ENCODE measurements around the gene FLG2. TPM values are rescaled to one million over a fixed set of nuclear protein-coding genes. Genes with fewer than 3 reads are reported as not detected.

FLG2 gene
- total RNA-seq, result not detected in 2 replicates

DNA sequence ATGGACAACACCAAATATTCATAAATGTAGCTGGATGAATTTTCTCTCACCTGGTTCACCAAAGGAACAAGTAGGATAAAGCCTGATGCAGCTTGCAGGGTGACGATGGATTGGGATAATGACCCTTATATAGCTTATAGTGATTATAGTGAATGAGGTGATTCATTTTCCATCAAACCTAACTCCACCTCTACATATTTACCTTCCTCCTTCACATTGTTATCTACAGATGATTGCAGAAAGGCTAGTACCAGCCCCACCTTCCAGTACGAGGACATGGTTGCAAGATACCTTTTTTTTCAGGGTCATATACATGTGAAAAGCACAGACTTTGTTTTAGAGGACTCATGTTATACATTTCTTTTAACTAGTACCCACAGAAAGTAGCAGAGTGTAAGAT, at the start of gene FLG2:
FLG2 (minus strand) TSS at position 101 of the 400 bp plus-strand sequence. CDS start 1,122 bp downstream, outside the sequence.
- DNase-seq (ENCODE audit: low read depth in 2 of 2), result no peak

DNA sequence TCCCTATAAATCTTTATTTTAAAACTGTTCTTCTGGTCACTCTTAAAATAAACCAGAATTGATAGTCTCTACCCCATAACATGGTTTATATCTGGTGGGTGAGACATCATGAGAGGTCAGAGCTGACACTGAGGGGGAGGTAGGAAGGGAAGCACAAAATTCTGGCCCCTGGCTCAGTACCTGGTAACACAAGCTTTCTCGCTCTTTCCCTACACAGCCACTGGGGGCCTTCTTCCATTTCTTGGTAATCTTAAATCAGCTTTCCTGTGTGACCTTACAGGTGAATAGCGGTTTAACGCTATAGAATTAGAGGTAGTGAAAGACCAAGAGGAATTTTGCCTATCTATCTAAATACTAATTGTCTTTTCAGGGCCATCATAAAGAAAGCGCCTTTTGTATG, 48.9 kb upstream of the FLG2 start:
- no peak for DNase-seq (ENCODE audit: low read depth in 2 of 2)

DNA sequence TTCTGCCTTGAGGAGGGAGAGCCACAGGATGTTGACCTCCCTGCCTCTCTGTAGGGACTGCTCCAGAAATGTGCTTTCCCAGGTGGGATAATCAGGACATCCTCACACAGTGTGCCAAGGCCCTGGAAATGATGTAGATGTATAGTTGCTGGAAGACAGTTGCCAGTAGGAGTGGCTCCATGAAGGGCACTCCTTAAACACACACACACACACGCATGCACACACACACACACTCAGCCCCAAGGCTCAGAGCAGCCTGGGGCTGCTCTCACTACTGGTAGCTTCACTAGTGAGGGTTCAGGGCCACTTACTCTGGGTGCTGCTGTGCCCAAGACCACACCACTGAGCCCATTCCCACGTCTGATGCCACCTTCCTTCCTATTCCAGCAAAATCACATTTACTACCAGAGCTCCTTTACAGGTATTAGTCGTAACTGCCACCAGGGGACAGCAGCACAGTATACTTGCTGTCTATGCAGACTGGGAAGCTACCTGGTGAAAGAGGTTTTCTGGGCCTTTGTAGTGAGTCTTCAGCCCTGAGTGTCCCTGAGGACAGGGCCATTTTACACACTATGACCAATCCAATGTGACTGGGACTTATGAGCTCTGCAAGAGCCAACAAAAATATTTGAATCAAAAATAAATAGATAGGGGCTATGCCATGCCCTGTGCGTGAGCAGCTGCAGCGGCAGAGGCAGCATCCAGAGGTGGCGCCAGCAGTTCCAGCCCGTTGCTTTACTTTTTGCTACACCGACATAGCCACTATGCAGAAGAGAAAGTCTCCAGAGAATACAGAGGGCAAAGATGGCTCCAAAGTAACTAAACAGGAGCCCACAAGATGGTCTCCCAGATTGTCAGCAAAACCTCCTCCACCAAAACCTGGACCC, 39.2 kb upstream of the FLG2 start:
- peak in 1 of 2 donors; percentile 29 for DNase-seq (ENCODE audit: low read depth in 2 of 2)

DNA sequence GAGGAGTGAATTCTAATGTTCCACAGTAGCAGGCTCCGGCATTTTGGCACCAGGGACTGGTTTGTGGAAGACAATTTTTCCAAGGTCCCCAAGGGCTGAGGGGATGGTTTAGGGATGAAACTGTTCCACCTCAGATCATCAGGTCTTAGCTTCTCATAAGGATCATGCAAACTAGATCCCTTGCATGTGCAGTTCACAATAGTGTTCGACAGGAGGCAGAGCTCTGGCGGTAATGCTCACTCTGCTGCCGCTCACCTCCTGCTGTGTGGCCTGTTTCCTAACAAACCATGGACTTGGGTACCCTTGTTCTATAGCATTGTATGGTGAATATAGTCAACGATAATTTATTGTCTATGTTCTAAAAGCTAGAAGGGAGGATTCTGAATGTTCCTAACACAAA, 37.7 kb upstream of the FLG2 start:
- peak in 1 of 2 donors; percentile 6 for DNase-seq (ENCODE audit: low read depth in 2 of 2)

DNA sequence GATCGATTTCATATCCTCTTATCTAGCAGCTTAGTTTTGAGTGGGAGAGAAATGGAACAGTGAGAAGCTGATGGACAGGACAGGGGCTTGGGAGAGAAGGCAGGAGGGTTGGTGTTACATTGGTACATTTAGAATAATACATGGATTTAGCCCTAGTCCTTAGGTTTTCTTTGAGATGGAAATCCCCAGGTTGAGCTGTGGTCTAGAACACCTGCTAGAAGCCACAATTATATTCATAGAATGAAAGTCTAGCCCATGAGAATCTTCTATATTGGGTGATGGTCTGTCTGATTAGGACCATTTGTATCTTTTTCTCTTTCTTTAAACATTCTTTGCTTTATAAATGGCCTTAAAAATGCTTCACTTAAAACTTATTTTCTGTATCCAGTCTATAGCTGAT, 34.3 kb upstream of the FLG2 start:
- DNase-seq (ENCODE audit: low read depth in 2 of 2), result no peak

DNA sequence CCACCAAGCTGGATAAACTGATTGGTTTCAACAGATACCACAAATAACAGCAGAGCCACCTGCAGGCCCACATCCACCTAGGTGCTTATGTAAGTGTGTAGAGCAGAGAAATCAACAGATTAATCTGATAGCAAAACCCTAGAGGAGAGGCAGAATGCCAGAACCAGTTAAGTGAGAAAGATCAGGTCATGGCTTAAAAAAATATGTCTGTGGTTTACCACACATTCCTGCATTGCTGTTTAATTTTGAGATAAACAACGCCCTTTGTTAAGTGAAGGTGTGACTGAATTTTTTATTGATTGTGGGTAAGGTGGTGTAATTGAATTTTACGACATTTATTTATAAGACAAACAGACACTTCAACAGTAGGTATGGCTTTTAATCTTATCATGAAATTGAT, 33.1 kb upstream of the FLG2 start:
- DNase-seq (ENCODE audit: low read depth in 2 of 2), result no peak

DNA sequence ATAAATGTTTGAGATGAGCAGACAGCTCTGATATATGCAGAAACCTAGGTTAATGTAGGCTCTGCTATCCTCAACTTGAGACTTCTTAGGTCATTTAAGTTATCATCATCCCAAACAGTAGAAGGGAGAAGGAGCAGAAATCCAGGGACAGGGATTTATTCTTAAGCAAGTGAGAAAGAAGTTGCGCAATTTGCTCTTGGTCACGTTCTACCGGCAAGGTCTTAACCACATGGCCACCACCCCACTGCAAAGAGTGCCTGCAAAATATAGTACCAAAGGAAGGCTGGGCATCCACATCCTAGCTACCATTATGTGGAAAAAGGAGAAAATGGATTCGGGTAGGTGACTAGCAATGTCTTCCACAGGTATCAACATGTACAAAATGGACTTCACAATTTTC, 29.1 kb upstream of the FLG2 start:
- no peak for DNase-seq (ENCODE audit: low read depth in 2 of 2)

DNA sequence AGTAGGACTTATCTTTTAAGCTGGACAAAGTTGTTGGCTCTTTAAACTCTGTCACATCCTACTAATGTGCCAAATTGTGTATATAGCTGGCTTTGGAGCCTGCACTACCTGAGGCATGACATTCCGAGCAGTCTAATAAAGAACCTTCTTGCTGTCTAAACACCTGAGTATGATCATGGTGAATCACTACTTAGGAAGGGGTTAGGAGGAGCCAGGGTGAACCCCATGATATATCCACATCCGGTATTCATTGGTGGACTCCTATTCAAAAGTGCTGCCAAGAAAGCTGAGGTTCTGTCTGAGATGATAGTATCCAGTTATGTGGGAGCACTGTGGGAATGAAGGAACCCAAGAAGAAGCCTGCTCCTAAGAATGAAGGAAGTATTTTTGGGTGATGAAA, 27.1 kb upstream of the FLG2 start:
- DNase-seq (ENCODE audit: low read depth in 2 of 2), result no peak

DNA sequence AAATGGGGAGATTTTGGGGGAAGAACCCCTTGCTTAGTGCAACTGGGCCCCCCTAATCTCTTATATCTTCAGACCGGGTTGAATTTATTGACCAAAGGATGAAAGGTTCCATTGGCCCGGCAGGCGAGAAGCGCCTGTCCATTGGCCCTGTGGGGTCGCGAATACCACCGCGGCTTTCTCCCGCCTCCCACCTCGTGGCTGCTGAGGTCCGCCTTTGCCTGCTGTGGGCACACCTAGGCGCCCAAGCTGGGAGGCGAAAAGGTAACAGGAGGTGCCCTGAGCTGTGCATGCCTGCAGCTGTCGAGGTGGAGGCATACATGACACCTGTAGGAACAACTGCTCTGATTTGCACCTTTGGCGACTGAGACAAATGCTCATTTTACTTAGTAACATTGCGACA, 21.1 kb upstream of the FLG2 start:
- no peak for DNase-seq (ENCODE audit: low read depth in 2 of 2)

DNA sequence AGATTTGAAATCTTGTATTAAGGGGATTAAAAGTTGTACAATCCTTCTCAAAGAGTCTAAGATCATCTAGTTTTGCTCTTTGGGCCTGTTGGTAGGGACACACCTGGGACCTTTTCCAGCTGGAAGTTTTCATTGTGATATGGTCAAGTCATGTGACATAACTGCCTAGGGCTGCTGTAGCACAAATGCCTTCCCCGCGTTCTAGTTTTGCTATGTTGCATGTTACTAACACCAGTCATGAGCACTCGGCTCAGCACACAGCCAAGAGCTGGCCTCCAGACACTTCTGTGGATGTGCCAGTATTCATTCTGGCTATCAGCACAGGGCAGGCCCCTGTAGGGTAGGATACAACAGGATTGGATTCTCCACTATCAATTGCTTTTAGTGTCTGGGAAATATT, 14.6 kb upstream of the FLG2 start:
- no peak for DNase-seq (ENCODE audit: low read depth in 2 of 2)

DNA sequence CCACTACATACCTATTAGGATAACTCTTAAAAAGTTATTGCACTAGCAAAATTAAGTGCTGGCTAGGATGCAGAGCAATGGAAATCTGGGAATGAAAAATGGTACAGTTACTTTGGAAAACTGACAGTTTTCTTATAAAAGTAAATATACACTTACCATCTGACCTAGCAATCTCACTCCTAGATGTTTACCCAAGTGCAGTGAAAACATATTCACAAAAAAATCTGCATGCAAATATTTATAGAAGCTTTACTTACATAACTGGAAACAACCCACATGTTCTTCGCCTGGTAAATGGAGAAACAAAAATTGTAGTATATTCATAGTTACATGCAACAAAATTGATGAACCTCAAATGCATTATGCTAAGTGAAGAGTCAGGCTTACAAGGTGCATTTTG, 12.9 kb upstream of the FLG2 start:
- DNase-seq (ENCODE audit: low read depth in 2 of 2), result no peak

DNA sequence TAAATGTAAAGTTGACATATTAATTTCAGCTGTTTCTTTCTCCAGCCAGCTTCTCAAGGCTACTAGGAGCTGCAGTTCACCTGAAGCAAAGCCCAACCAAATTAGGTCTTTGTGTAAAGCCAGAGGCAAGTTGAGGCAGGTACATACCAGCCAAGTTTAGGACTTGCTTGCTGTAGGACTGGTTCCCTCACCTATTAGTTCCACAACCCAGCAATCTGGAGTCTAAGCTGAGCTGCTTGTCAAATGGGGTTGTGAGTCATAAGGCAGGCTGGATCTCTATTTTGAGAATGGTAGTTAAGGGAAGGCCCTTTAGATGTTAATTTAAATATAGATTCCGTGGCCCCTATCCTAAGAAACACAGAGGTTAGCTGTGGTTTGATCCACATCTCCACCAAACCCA, 7.6 kb upstream of the FLG2 start:
- no peak for DNase-seq (ENCODE audit: low read depth in 2 of 2)

DNA sequence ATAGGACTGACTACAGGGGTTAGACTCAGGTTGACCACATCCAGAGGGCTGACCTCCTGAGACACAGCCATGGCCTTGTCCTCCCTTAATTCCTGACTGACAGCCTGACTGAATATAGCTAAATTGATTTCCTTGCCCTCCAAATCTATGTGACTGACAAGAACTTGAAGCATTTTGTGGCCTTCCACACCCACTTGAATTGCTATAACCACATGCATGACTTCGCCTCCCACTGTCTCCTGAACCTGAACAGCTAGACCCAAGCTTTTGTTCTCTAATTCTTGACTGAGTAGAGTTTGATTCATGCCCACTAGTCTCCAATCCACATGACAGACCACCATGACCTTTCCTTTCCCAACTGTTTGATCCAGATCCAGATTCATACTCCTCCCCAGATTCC, 3.1 kb downstream of the FLG2 start:
- no peak for DNase-seq (ENCODE audit: low read depth in 2 of 2)

DNA sequence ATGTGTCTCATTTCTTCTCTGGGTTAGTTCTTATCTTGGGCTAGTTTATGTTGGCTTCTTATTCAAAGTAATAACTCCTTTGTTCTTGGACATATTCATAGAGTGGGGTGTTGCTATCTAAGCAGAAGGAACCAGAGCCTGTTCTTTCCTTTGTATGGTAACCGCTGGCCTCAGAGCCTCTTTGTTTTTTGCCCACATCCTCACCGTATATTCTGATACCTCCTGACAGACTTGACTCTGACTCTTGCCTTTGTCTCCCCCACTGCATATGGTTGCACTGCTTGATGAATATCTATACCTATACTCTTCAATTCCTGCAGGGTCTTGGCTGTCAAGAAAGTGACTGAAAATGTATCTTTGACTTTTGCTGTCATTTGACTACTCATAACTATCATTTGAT, 10.2 kb downstream of the FLG2 start:
- DNase-seq (ENCODE audit: low read depth in 2 of 2), result no peak

DNA sequence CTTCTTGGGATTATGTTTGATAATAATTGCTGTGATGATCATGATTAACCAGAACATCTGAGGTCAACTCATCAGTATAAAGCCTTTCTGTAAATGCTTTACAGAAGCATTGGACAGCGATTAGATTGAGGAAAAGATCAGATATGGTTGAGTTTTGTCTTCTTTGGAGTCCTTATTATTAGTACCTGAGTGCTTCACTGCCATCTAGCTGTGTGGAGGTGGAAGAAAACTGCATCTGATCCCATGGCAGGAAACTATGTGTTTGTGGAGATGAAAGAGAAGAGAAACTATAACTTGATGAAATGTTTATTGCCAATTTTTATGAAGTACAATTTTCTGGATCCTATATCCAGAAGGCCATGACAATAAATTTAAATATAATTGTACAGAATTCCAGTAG, 11.4 kb downstream of the FLG2 start:
- no peak for DNase-seq (ENCODE audit: low read depth in 2 of 2)

DNA sequence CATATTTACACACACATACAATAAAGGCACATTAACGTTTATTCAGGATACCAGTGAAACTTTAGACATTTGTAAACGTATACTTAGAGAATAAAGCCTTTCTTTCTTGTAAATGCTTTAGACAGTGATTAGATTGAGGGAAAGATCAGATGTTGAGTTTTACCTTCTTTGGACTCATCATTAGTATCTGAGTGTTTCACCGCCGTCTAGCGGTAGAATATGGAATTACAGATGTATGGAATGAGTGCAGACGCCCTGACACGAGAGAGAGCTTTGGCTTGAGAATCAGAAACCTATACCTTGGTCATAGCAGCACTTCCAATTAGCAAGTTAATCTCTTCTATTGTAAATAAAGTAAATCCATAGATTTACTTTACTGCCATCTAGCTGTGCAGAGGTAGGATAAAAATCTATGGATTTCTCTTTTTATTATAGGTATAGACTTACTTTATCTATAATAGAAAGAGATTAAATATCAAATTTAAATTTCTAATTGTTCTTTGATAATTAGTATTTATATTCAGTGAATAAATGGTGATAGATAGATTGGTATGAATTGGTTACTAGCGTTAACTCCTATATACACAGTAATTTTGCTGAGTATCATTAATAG, 12.6 kb downstream of the FLG2 start:
- peak; percentile 27 to 58 for DNase-seq (ENCODE audit: low read depth in 2 of 2)

DNA sequence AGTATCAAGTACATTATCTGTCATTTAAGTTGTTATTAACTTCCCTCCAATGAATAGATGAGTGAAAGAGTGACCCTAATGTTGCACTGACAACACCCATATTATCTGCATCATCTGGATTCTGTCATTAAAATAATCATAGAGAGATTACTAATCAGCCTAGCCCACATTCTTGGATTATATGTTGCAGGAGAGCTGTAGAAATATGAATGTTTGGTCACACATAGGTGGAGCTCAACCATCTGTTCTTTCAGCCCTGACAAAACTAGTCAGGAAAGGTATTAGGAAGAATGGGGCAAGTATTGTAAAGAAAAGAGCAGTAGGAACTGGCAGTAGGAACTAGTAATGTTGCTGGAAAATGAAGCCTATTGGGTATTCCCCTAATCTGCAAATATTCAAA, 15.4 kb downstream of the FLG2 start:
- DNase-seq (ENCODE audit: low read depth in 2 of 2), result no peak

DNA sequence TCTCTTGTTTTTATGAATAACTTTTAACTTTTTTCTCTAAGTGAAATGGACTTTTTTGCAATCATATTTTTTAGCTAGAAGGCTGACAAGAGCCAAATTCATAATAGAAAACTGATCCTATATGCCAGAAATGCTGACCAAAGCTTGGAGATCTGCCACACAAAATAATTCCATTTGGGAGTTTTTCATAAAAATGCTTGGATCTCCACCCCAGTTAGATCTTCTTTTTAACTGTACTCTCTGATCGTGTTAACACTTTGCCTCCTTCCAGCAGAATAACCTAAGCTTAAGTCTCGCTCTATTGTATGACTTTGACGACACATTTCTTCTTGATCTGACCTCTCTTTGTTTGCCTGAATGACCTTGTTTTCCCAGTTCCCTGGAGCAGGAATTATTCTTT, 16.8 kb downstream of the FLG2 start:
- DNase-seq (ENCODE audit: low read depth in 2 of 2), result no peak

DNA sequence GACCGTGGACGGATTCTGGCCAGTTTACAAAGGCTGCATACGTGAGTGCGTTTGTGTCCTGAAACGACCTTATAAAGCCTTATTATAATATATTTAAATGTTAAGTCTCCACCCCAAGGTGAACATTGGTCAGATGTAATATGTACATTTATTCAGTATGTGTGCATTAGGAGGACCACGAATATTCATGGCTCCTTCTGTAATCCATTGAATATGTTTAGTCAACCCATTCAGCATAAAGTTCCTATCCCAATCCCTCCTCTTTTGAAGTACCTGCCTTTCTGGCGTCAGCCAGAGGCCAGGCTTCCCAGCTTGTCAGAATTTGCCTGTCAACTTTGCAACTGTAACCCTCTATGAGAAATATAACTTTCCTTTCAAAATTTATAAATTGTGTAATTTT, 24.4 kb downstream of the FLG2 start:
- DNase-seq (ENCODE audit: low read depth in 2 of 2), result no peak

DNA sequence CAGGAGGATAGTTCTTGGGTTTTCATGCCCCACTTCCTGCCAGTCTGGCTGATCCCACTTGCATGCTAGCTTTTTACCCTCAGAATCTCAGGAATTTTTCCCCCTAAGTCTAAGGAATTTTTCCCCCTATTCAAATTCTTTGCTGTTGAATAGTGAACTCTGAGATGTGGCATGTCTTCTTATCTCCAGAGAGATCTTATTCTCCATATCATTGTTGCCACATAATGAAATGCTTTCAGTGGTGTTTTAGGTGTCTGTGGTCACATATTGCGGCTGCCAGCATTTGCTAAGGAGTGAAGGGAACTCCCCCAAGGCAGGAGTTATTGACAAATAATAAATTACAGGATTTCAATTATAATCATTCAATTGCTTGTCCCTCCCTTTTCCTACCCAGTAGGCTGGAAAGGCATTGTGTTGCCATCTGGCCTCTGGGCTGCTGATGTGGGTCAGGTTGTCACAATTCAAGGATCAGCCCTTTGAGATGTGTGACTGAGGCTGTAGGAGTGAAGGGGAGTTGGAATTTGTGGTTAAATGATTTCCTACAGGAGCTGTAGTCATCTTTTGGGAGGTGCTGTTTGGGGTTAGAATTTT, 30.9 kb downstream of the FLG2 start:
- no peak for DNase-seq (ENCODE audit: low read depth in 2 of 2)

DNA sequence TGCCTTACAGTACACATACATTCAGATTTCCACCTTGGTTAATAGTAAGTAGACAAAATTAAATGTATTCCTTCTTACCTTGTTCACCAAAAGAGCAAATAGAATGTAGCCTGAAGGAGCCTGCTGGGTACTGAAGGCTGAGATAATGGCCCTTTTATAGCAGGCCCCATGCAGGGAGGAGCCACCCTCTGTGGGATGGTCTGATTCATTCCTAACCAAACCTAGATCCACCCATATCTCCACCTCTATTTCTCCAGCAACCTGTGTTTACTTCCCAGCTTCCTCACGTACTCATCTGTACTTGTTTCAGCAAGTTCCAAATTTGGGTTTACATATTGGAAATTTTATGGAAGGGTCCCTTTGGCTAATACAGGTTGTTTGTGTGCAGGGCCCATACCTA, 34.7 kb downstream of the FLG2 start, which contains the start of gene FLG:
FLG (minus strand) TSS at position 129 of the 400 bp plus-strand sequence. CDS start 9,783 bp downstream, outside the sequence.
- DNase-seq (ENCODE audit: low read depth in 2 of 2), result no peak

DNA sequence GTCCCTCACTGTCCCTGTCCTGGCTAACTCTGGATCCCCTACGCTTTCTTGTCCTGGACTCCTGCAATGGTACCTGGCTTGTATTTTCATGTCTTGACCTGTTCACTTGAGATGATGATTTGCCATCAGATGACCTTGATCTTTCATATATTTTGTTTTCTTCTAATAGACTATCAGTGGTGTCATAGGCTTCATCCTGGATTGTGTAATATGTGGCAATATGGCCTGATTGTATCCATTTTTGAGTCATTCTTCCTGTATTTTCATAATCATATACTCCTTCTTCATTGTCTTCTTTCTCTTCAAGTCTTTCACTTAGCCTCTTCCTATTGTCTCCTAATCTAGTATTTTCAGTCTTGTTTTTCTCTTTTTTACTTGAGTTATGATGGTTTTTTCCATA, 45.8 kb downstream of the FLG2 start:
- no peak for DNase-seq (ENCODE audit: low read depth in 2 of 2)

DNA sequence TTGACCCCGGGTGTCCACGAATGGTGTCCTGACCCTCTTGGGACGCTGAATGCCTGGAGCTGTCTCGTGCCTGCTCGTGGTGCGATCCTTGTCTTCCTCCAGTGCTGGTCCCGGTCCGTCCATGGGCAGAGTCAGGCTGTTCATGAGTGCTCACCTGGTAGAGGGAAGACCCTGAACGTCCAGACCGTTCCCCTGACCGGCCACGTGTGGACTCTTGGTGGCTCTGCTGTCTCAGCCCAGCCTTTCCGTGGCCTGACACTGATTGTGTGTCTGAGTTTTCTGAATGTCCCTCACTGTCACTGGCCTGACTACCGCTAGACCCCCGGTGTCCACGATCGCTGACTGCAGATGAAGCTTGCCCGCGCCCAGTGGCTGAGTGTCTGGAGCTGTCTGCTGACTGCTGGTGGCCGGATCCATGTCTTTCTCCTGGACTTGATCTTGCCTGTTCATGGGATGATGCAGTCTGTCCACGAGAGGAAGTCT, 46.4 kb downstream of the FLG2 start:
- no peak for DNase-seq (ENCODE audit: low read depth in 2 of 2)

All from dermis microvascular lymphatic vessel endothelial cell (primary cell).